Activated effector memory CD4-positive, alpha-beta T cell treated with Interleukin-2 at 50 U/mL for 16 hours (primary cell): ENCODE measurements around the gene MOV10.
"Not testable (repeated sequence)": the region's sequence is repeated elsewhere in the genome, so short reads cannot be mapped to it uniquely, and the experiment has no call there.

Experiments
- DNase-seq: peaks from one replicate; pipeline ENCODE4 v3.0.0-alpha.2; 2020

Gene MOV10

GRCh38 chr1:112714313-112715263 lies 40.1 kb downstream of the MOV10 start:
- no peak for DNase-seq

DNA sequence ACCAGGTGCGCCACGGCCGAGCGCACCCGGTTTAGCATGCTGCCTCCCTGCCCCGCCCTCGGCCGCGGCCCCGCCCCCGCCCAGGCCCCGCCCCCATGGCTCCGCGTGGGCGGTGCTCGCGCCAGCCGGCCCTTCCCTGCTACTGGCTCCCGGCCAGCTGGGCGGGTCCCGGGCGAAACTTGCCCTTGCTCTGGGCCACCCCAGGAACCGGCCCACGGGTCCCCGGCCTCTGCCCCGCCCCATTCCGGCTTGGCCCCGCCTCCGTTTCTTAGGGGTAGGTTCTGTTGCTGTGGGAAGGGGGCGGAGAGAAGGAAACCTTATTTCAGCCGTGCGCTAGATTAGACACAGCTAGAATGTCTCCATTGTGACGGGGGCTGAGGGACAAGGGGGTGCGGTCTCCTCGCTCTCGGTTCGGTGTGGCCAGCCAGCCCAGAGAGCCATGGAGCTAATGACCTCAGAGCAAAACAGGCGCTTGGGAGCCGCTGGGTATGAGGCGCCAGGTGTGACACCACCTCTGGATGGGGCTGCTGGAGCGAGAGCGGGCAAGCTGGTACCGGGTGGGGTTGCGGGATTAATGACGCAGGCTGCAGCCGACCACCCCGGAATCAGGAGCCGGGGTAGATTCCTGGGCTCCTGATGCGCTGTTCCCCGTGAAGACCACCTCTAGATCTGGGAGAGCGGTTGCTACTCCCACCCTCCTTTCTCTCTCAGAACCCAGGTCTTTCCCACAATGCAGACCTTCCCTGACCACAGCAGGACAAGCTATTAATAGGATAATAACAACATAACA lies 41.0 kb downstream of the MOV10 start, which contains the start of gene PPM1J:
PPM1J (minus strand) TSS at position 69 of the 790 bp plus-strand sequence; CDS start at position 38, 31 bp downstream.
- peak; percentile 98 for DNase-seq

GRCh38 chr1:112716133-112716720 lies 41.8 kb downstream of the MOV10 start:
- peak; percentile 65 for DNase-seq

DNA sequence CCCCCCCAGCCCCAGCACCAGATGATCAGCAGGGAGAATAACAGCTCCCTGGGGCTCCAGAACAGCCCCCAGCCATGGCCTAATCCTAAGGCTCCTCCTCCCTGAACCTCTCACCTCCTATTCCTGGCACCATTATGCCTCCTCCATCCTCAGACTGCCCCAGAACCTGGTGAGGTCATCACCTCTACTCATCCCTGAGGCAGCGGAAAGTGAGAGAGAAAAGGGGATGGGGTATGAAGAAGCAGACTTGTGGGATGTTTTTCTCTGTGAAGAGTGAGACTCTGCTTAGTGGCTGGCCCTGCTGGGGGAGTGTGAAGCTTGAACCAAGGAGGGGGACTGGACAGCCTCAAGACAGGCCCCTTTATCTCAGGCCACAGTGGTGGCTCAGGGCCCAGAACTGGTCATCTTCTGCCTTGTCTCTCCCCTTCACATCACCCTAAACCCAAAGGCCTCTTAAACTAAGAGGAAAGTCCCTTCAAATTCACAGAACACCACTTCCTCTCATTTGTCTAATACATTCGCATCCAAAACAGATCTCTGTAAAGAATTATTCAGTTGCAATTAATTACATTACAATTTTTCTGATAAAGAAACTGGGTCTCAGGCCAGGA lies 42.9 kb downstream of the MOV10 start:
- no peak for DNase-seq

GRCh38 chr1:112718691-112719418 lies 44.4 kb downstream of the MOV10 start:
- DNase-seq: peak; percentile 60

DNA sequence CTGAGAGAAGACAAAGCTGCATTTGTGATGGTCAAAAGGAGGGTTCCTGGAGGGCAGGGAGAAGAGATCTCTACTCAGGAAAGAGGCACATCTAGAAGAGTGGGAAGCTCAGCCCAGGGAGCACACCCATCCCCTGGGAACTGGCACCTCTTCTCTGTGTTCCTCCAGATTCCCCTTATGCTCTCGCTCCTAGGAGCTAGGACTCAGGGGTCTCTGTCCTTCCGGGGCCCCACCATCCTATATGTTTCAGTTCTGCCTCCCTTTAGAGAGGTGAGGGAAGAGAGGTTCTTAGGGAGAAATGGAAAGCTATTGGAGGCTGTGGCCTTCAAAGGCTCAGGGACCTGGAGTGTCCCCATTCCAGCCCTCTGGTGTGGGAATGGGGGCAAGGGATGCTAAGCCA lies 45.2 kb downstream of the MOV10 start:
- DNase-seq: no peak

GRCh38 chr1:112720800-112721199 lies 46.3 kb downstream of the MOV10 start:
- DNase-seq: no peak

GRCh38 chr1:112721294-112721693 lies 46.8 kb downstream of the MOV10 start:
- DNase-seq: not testable (repeated sequence)

DNA sequence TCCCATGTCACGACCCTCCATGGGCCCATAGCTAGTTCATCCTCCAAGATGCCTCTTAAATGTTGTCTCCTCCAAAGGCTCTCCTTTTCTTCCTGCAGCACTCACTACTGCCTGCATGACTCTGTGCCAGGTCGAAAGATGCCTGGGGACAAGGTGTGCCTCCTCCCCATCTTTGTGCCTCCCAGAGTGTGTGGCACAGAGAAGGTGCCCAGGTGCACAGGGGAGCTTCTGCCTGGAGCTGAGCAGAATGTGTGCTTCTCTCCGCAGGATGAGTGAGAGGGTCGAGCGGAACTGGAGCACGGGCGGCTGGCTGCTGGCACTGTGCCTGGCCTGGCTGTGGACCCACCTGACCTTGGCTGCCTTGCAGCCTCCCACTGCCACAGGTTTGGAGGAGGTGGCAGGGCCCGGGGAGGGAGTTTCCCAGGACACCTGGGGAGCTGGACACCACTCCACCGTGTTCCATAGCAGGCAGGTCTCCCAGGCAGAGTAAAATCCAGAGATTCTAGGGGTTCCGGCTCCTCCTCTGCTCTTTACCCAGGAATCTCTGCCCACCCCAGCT lies 47.6 kb downstream of the MOV10 start:
- no peak for DNase-seq

GRCh38 chr1:112722601-112723510 lies 48.4 kb downstream of the MOV10 start:
- no peak for DNase-seq

GRCh38 chr1:112723511-112723839 lies 49.0 kb downstream of the MOV10 start:
- no peak for DNase-seq

GRCh38 chr1:112724240-112724639 lies 49.8 kb downstream of the MOV10 start:
- not testable (repeated sequence) for DNase-seq

DNA sequence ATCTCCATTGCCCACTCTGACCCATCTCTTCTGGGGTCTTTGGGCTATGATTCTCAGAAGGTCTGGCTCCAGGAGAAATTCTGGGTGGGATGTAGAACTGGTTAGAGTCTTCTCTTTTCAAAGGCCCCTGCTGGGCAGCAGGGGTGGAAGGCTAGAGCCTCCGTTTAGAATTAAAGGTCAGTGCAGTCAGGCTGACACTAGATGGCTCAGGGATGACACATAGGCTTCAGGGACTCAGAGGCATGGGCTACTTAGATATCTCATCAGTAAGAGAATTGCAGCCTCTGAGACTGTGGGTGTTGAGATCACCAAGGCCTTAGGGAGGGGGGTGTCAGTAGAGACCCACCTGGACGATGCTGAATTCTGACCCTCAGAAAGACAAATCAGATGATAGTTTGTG lies 53.3 kb downstream of the MOV10 start:
- no peak for DNase-seq

GRCh38 chr1:112728306-112728971 lies 54.0 kb downstream of the MOV10 start:
- not testable (repeated sequence) for DNase-seq

DNA sequence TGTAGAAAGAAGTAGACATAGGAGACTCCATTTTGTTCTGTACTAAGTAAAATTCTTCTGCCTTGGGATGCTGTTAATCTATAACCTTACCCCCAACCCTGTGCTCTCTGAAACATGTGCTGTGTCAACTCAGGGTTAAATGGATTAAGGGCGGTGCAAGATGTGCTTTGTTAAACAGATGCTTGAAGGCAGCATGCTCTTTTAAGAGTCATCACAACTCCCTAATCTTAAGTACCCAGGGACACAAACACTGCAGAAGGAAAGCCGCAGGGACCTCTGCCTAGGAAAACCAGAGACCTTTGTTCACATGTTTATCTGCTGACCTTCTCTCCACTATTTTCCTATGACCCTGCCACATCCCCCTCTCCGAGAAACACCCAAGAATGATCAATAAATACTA lies 54.6 kb downstream of the MOV10 start:
- DNase-seq: not testable (repeated sequence)

GRCh38 chr1:112729909-112730308 lies 55.5 kb downstream of the MOV10 start:
- no peak for DNase-seq

- DNase-seq: no peak
These were observed 57.0 kb downstream of the MOV10 start for GRCh38 chr1:112731451-112731850.

DNA sequence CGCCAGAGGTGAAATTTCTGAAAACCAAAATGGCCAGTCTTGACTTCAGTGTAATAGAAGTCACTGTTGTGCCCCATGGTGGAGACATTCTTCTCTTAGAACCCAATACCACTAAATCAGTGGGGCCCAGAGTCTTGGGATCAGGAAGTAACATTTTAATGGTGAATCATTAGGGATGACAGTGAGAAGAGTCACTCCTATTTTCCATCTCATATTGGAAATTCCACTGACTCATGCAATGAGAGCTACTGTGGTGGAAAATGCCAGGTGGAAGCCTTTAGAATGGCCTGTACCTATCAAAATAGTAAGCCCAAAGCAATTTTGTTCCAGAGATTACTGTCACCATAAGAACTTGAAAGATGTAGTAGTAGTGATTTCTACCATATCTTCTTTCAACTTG lies 61.3 kb downstream of the MOV10 start:
- no peak for DNase-seq

DNA sequence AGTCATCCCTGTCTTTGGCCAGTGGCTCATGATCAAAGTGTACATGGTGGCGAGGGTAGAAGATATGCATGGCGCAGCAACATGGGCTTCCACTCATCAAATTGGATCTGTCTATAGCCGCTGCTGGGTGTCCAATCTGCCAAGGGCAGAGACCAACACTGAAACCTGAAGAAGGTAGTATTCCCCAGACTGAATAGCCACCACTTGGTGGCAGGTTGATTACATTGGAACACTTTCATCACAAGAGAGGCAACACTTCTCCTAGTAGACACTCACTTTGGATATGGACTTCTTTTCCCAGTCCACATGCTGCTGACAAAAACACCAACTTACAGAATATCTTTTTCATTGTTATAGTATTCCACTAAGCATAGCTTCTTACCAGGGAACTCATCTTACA lies 63.1 kb downstream of the MOV10 start:
- no peak for DNase-seq
